Ectodermal cell (in vitro differentiated cells): ENCODE measurements around the gene RAB31.

Source experiments
- H3K27ac ChIP-seq: 2 replicates; pipeline ENCODE4 v1.7.0; 2013; ENCODE audit warnings: mild to moderate bottlenecking, low read depth, low read length; ENCODE audit not compliant: insufficient read depth, poor library complexity, severe bottlenecking
- H3K27me3 ChIP-seq: 2 replicates; pipeline ENCODE4 v1.7.0; 2013; ENCODE audit warnings: mild to moderate bottlenecking, low read length; ENCODE audit not compliant: insufficient read depth, control insufficient read depth, poor library complexity, severe bottlenecking
- H3K36me3 ChIP-seq: one replicate; pipeline ENCODE4 v1.7.0; 2013; ENCODE audit warnings: low read length; ENCODE audit not compliant: control insufficient read depth, insufficient read depth
- H3K4me1 ChIP-seq: one replicate; pipeline ENCODE4 v1.7.0; 2013; ENCODE audit warnings: low read length; ENCODE audit not compliant: control insufficient read depth, insufficient read depth
- H3K4me3 ChIP-seq: 2 replicates; pipeline ENCODE4 v1.7.0; 2013; ENCODE audit warnings: low read depth, low read length, control low read depth; ENCODE audit not compliant: insufficient read depth
- H3K9me3 ChIP-seq: 2 replicates; pipeline ENCODE4 v1.7.0; 2013; ENCODE audit warnings: mild to moderate bottlenecking, low read length, moderate library complexity; ENCODE audit not compliant: control insufficient read depth
- WGBS, 2 experiments: methylation state at CpG; one replicate each; pipeline ENCODE4 v1.1.7; 2013; ENCODE audit warnings: missing lambda C conversion rate in 2 of 2; 5-methylcytosine and 5-hydroxymethylcytosine counted together

Gene RAB31

DNA sequence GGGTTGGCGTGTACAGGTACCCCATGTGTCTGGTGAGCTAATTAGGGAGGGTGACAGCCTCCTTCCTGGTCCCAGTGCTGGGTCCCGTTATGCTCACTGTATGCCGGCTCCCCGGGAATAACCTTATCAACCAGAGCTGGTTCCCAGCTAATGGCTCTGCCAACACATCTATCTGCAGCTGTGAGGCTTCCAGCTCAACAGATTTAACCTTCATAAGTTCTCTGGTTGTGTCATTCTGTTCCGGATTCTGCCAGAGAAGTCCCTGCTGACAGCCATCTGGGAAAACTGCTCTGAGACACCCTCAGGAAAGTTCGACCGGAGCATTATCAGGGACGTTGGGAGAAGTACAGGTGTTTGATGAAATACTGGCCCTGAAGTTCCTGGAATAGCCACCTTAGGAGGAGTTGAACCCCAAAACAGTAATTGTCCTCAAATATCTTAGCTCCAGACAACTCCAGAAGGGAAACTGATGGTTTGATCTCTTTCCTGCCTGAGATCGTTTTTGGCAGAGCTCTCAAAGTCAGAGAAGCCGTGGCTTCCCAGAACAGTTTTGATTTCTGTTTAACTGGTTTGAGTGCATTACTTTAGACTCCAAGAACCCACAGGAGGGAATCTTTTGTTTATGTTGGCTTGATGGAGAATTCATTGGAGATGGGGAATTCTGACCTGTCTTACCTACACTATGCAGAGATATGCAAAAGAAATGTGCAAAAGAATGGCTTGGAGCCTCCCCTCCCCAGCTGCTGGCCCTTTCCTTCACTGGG lies 138.2 kb downstream of the RAB31 start:
- Histone ChIP-seq H3K4me3 (no peak overlapping the region), H3K36me3 (no peaks in the 10 kb centered on the region), H3K27ac (no peak overlapping the region), H3K27me3 (no peaks in the 10 kb centered on the region), H3K9me3 (no peaks in the 10 kb centered on the region), H3K4me1 (peaks cover 4% of the 10 kb centered on the region)
- WGBS, 2 experiments, result 90 to 95% methylated on average over 10 of the region's 10 CpGs

DNA sequence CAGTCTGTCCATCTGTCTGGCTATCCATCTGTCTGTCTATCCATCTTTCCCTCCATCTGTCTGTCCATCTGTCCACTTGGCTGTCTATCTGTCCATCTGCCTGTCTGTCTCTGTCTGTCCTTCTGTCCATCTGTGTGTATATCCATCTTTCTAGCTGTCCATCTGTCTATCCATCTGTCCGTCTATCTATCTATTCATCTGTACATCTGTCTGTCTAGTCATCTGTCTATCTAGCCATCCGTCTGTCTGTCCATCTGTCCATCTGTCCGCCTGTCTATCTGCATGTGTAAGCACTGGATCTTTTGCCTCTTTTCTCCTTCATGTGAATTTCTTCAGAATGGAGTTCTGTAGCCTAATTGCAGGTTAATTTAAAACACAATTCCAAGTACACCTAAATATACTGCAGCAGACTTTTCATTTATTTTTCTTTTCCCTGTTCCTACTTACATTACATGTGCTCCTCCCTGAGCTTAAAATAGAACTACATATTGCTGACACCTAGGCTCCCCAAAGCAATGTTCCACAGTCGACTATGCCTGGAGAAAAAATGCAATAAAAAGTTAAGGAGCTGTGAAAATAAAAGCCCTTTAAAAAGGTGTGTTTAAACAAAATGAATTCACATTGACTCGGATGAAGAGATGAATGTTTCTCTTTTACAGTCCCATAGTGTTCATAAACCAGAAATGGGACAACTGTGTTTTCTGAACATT lies 140.2 kb downstream of the RAB31 start:
- Histone ChIP-seq H3K9me3 (no peaks in the 10 kb centered on the region), H3K27me3 (no peaks in the 10 kb centered on the region), H3K4me3 (no peak overlapping the region), H3K36me3 (no peaks in the 10 kb centered on the region), H3K4me1 (peaks cover 4% of the 10 kb centered on the region), H3K27ac (no peak overlapping the region)
- 91 to 95% methylated on average over 5 of the region's 5 CpGs for WGBS, 2 experiments

DNA sequence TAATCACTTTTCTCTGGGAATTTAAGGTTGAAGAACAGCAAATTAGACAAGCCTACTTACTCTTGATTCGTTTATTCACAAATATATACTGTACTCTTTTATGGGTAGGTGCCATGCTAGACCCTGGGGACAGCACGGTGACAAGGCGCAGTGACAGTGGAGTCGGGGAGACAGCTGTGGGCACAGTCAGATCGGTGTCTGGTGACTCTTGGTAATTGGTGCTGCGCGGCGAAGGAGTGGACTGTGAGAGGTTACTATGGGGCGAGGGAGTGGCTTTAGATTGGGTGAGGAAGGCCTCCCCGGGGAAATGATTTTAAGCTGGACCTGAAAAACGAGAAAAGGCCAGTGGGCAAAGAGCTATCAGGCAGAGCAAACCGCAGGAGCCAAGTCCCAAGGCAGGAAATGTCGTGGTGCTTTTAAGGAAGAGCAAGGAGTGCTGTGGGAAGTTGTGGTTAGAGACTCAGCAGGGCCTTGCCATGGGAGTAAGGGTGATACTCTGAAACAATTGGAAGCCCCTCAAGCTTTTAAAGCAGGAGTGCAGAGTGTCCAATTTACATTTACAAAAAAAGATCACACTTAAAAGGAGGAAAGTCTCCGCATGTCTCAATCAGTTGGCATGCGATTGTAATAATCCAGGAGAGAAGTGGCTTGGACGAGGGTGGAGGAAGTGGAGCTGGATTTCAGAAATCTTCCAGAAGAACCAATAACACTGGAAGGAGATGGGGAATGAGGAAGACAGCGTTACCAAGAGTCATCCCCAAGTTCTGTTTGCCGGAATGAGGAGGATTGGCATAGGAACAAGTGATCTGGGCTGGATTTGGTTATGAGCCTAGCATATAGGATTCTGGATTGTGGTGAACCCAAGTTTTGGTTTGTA lies 141.5 kb downstream of the RAB31 start:
- no peaks in the 10 kb centered on the region for H3K9me3 ChIP-seq
- H3K27me3 ChIP-seq, result no peaks in the 10 kb centered on the region
- 86 to 87% methylated on average over 17 to 18 of the region's 18 CpGs for WGBS, 2 experiments
- H3K36me3 ChIP-seq, result no peaks in the 10 kb centered on the region
- no peak overlapping the region for H3K4me3 ChIP-seq
- H3K27ac ChIP-seq, result no peak overlapping the region
- H3K4me1 ChIP-seq, result peaks cover 4% of the 10 kb centered on the region

DNA sequence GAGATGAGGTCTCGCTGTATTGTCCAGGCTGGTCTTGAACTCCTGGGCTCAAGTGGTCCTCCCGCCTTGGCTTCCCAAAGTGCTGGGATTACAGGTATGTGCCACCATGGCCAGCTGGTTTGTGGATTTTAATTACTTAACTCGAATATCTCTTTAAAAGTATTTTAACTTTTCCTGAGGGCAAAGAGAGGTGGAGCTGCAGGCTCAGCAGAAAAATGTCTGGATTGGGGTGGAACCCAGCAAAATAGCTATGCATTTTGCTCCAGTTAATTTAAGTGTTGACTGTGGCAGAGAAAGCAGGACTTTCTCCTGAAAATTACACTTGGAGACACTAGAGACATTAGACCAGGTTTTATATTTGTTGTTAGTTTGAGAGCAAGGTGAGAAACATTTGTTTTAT lies 142.2 kb downstream of the RAB31 start:
- Histone ChIP-seq H3K27ac (no peak overlapping the region), H3K27me3 (no peaks in the 10 kb centered on the region), H3K36me3 (no peaks in the 10 kb centered on the region), H3K9me3 (no peaks in the 10 kb centered on the region), H3K4me1 (peaks cover 4% of the 10 kb centered on the region), H3K4me3 (no peak overlapping the region)
- WGBS, 2 experiments, result 87 to 93% methylated on average over 2 to 3 of the region's 3 CpGs

DNA sequence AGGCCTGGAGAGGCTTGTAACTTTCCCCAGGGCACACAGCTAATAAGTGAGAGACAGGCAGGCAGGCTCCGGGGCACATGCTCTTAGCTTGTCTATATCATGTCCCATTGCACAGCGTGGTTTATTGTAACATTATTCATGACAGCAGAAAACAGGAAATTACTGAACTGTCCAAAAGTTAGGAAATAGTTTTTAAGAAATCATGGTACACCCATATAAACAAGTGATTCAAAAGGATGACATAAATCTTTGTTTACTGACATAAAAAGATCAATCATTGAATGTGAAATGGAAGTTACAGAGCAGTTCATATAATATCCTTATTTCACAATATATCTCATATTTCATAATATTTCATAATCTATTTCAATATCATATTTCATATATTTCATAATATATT lies 143.4 kb downstream of the RAB31 start:
- H3K4me1 ChIP-seq, result peaks cover 4% of the 10 kb centered on the region
- no peak overlapping the region for H3K27ac ChIP-seq
- no peaks in the 10 kb centered on the region for H3K36me3 ChIP-seq
- no peak overlapping the region for H3K4me3 ChIP-seq
- H3K27me3 ChIP-seq, result no peaks in the 10 kb centered on the region
- H3K9me3 ChIP-seq, result no peaks in the 10 kb centered on the region
- 93 to 100% methylated on average over 2 of the region's 2 CpGs for WGBS, 2 experiments

DNA sequence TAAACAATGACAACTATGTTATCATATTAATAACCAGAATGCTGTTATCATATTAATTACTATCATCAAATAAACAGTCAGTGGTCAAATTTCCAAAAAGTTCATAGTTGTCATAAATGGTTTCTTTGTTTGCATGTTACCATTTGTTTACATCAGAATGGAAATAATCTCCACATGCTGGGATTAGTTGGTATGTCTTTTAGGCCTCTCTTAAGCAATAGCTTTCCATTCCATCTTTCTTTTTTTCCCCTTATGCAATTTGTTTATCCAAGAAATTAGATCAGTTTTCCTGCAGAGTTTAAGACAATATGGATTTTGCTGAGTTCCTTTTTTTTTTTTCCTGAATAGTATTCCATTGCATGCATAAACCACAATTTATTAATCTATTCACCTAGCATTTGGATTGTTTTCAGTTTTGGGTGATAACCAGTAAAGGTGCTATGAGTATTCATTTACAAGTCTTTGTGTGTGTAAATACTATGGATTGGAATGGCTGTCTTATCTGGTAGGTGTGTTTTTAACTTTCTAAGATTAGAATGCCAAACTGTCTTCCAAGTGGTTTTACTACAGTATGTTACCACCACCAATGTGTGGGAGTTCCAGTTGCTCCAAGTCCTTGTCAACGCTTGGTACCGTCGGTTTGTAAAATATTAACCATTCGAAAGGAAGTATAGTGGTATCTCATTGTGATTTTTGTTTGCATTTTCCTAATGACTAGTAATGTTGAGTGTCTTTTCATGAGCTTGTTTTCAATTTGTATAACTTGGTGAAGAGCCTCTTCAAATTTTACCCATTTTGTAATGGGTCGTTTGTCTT lies 144.4 kb downstream of the RAB31 start:
- H3K4me3 ChIP-seq, result no peak overlapping the region
- no peak overlapping the region for H3K27ac ChIP-seq
- no peaks in the 10 kb centered on the region for H3K27me3 ChIP-seq
- H3K36me3 ChIP-seq, result no peaks in the 10 kb centered on the region
- 97 to 98% methylated on average over 4 of the region's 5 CpGs for WGBS, 2 experiments
- H3K9me3 ChIP-seq, result no peaks in the 10 kb centered on the region
- H3K4me1 ChIP-seq, result peaks cover 4% of the 10 kb centered on the region

DNA sequence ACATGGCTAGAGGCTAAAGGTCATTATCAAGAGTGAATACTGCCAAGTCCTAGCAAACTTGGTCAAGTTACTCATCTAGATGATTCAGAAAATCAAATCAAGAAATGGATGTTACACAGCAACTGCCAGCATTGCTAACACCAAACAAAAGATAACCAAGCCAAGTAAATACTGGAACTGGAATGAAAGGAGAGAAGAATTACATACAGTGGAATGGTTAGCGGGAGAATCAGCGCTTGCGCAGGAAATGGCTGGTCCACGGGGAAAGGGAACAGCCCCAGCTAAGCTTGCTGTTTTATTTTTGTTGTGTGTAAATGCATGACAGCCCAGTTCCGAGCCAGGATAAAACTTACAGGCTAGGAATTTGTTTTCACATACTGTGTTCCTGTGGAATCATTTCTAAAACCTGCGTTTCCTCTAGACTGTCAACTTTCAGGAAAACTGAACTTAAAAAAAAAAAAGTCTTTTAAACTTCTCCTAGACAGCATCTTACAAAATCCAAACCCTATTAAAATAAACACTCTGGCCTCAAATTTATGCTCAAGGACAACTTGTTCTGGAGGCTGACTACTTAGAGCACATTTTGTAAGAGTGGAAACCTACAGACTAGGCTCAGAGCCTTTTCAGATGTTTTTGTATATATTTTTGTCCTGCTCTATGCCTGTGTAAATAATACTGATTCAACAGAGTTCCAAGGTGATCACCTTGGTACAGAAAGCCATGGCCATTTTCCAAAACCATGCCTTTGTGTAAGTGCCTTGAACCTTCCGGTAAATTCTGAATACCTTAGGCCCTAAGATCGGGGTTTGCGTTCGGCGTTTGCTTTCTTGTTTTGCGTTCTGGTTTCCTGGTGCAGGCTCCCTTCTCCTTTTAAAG lies 146.9 kb downstream of the RAB31 start:
- Histone ChIP-seq H3K36me3 (no peaks in the 10 kb centered on the region), H3K4me3 (no peak overlapping the region), H3K4me1 (no peaks in the 10 kb centered on the region), H3K27ac (no peak overlapping the region), H3K27me3 (no peaks in the 10 kb centered on the region), H3K9me3 (no peaks in the 10 kb centered on the region)
- WGBS, 2 experiments, result 91 to 92% methylated on average over 12 of the region's 12 CpGs

DNA sequence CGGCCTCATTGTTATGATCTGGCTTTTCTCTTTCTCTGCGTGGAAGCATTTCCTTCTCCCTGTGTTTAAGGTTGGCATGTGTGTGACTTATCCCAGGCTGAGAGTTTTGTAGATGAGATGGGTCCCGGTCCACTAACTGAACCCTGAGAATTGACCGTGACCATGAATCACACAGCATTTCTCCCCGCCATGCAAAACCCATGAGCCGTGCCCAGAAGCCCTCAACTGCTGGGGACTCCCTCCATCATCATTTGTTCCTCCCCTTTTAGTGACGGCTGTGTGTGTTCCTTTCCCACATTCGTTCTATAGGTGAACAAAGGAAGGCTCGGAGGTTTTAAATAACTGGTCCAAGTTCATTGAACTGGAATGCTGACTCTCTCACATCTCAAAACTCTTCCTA lies 147.6 kb downstream of the RAB31 start:
- Histone ChIP-seq H3K4me1 (no peaks in the 10 kb centered on the region), H3K4me3 (no peak overlapping the region), H3K27me3 (no peaks in the 10 kb centered on the region), H3K27ac (no peak overlapping the region), H3K9me3 (no peaks in the 10 kb centered on the region), H3K36me3 (no peaks in the 10 kb centered on the region)
- WGBS, 2 experiments, result 87 to 89% methylated on average over 7 to 9 of the region's 9 CpGs

DNA sequence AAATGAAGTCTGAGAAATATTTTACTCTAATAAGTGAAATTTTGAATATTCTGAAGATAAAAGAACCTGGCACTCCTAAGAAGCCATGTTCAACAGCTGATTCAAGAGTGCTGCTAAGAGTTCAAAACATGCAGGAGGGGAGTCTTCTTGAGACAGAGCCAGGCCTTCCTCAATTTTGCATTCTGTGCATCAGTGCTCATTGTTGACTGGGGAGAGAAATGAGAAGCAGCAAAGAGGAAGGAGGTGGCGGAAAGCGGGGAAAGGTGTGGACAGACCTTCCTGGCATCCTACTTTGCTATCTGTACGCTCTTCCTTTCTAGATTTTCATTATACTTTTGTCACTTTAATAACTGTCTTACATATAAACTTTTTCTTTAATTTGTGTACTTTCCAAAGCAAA lies 148.0 kb downstream of the RAB31 start:
- Histone ChIP-seq H3K4me1 (no peaks in the 10 kb centered on the region), H3K36me3 (no peaks in the 10 kb centered on the region), H3K4me3 (no peak overlapping the region), H3K27me3 (no peaks in the 10 kb centered on the region), H3K9me3 (no peaks in the 10 kb centered on the region), H3K27ac (no peak overlapping the region)
- WGBS, 2 experiments, result 95 to 100% methylated on average over 2 to 3 of the region's 3 CpGs
